GM23248 (cell line): ENCODE measurements around the gene IFT81. TPM values are rescaled to one million over a fixed set of nuclear protein-coding genes. Genes with fewer than 3 reads are reported as not detected.
A peak's percentile ranks its signal among the peaks of the same experiment; 100 is the strongest.
"Not testable (repeated sequence)": the region's sequence is repeated elsewhere in the genome, so short reads cannot be mapped to it uniquely, and the experiment has no call there.

Source experiments
- DNase-seq: peaks from one replicate; pipeline ENCODE4 v3.0.0-alpha.2; 2015
- H2AFZ ChIP-seq: fragments of 200-600 bp; sonication (generic); 2 replicates; pipeline ENCODE4 v1.6.1; 2016; ENCODE audit warnings: antibody characterized with exemption
- H3F3A ChIP-seq: fragments of 200-600 bp; sonication (generic); 2 replicates; pipeline ENCODE4 v1.6.1; 2016; ENCODE audit warnings: mild to moderate bottlenecking, antibody characterized with exemption, mixed run types; ENCODE audit not compliant: insufficient read depth
- H3K27ac ChIP-seq: fragments of 200-600 bp; sonication (generic); 2 replicates; pipeline ENCODE4 v1.5.1; 2016; ENCODE audit warnings: mild to moderate bottlenecking
- H3K27me3 ChIP-seq: fragments of 200-600 bp; sonication (generic); replicated peaks from 2 replicates; pipeline ENCODE4 v1.6.1; 2016; ENCODE audit warnings: mild to moderate bottlenecking; ENCODE audit not compliant: insufficient read depth
- H3K36me3 ChIP-seq: fragments of 200-600 bp; sonication (generic); 2 replicates; pipeline ENCODE4 v1.6.1; 2016; ENCODE audit warnings: low read depth, mild to moderate bottlenecking
- H3K4me1 ChIP-seq: fragments of 200-600 bp; sonication (generic); 2 replicates; pipeline ENCODE4 v1.6.1; 2016; ENCODE audit warnings: mild to moderate bottlenecking; ENCODE audit not compliant: insufficient read depth
- H3K4me2 ChIP-seq: fragments of 200-600 bp; sonication (generic); one replicate; pipeline ENCODE4 v1.6.1; 2016; ENCODE audit warnings: mild to moderate bottlenecking; ENCODE audit not compliant: unreplicated experiment
- H3K4me3 ChIP-seq: fragments of 200-600 bp; sonication (generic); 2 replicates; pipeline ENCODE4 v1.5.1; 2016; ENCODE audit warnings: mild to moderate bottlenecking
- H3K79me2 ChIP-seq: fragments of 200-600 bp; sonication (generic); 2 replicates; pipeline ENCODE4 v1.6.1; 2016; ENCODE audit warnings: mild to moderate bottlenecking; ENCODE audit not compliant: insufficient read depth
- H3K9ac ChIP-seq: fragments of 200-600 bp; sonication (generic); 2 replicates; pipeline ENCODE4 v1.6.1; 2016; ENCODE audit warnings: mild to moderate bottlenecking
- H3K9me2 ChIP-seq: fragments of 200-600 bp; sonication (generic); 2 replicates; pipeline ENCODE4 v1.6.1; 2016; ENCODE audit warnings: mixed run types, mild to moderate bottlenecking, moderate library complexity; ENCODE audit not compliant: insufficient read depth
- H3K9me3 ChIP-seq: fragments of 200-600 bp; sonication (generic); one replicate; pipeline ENCODE4 v1.6.1; 2017; ENCODE audit warnings: low read depth
- H4K20me1 ChIP-seq: fragments of 200-600 bp; sonication (generic); 2 replicates; pipeline ENCODE4 v1.6.0; 2016; ENCODE audit not compliant: insufficient read depth
- EZH2 ChIP-seq: fragments of 200-600 bp; sonication (generic); IDR thresholded peaks from 2 replicates; pipeline ENCODE4 v1.6.1; 2018; ENCODE audit warnings: antibody characterized with exemption, mild to moderate bottlenecking; ENCODE audit not compliant: insufficient read depth, poor library complexity, severe bottlenecking
- EZH2phosphoT487 ChIP-seq: fragments of 200-600 bp; sonication (generic); IDR thresholded peaks from 2 replicates; pipeline ENCODE4 v1.6.1; 2018; ENCODE audit warnings: antibody characterized with exemption, moderate library complexity, mild to moderate bottlenecking, low read depth; ENCODE audit not compliant: insufficient read depth
- WGBS, 2 experiments: methylation state at CpG; one replicate each; pipeline ENCODE4 v1.1.6; 2015 to 2017; ENCODE audit warnings: low lambda C conversion rate in 2 of 2, low coverage in 1 of 2; ENCODE audit errors: missing lambda C conversion rate in 2 of 2; 5-methylcytosine and 5-hydroxymethylcytosine counted together
- in situ Hi-C: fragments of 300-500 bp; cut with MboI; formaldehyde crosslinking; loops from 2 replicates; pipeline ENCODE4 v1.15.0; 2020
- polyA plus RNA-seq: library from polyadenylated mRNA; unstranded; fragments of >200 nt; fragmentation: Nextera tagmentation; extraction: Ambion mirVana; gene quantifications from 2 replicates; pipeline ENCODE4 v1.2.1, GENCODE V29; 2016
- total RNA-seq: library from RNA; depleted of rRNA; stranded (reverse); fragments of >200 nt; shearing (Covaris generic); gene quantifications from 2 replicates; pipeline ENCODE4 v1.2.3, GENCODE V29; 2014

IFT81 gene
- total and polyA plus RNA-seq, 2 experiments from 2014 or later, result 9.5 to 14.0 TPM

DNA sequence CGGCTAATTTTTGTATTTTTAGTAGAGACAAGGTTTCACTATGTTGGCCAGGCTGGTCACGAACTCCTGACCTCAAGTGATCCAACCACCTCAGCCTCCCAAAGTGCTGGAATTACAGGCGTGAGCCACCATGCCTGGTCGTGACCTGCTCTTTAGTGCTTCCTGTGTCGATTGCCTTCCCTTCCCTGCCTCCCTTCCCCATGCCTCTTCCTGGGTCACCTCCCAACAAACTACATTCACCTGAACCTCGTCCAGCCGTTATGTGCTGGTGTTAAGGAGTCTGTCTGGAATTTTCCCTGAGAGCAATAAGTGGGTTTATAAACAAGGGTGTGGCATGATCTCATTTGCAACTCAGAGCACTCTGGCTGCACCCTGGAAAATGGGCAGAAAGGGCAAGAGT is 43.7 kb upstream of the IFT81 start:
- H4K20me1 ChIP-seq, result no peaks in the 10 kb centered on the region
- H3K9ac ChIP-seq, result no peak overlapping the region
- H3K9me2 ChIP-seq, result no peaks in the 10 kb centered on the region
- H3K4me1 ChIP-seq, result no peaks in the 10 kb centered on the region
- H3K36me3 ChIP-seq, result no peaks in the 10 kb centered on the region
- H3K4me3 ChIP-seq, result no peak overlapping the region
- H3K4me2 ChIP-seq, result no peak overlapping the region
- no peak for DNase-seq
- no peak overlapping the region for H2AFZ ChIP-seq
- TF ChIP-seq EZH2, result no peak
- TF ChIP-seq EZH2phosphoT487, result no peak
- in situ Hi-C loops, result no loop called here
- H3K27ac ChIP-seq, result no peak overlapping the region
- no peaks in the 10 kb centered on the region for H3K27me3 ChIP-seq
- H3F3A ChIP-seq, result no peaks in the 10 kb centered on the region
- WGBS, 2 experiments, result 57 to 71% methylated on average over 7 of the region's 7 CpGs
- H3K9me3 ChIP-seq, result no peaks in the 10 kb centered on the region
- no peaks in the 10 kb centered on the region for H3K79me2 ChIP-seq

DNA sequence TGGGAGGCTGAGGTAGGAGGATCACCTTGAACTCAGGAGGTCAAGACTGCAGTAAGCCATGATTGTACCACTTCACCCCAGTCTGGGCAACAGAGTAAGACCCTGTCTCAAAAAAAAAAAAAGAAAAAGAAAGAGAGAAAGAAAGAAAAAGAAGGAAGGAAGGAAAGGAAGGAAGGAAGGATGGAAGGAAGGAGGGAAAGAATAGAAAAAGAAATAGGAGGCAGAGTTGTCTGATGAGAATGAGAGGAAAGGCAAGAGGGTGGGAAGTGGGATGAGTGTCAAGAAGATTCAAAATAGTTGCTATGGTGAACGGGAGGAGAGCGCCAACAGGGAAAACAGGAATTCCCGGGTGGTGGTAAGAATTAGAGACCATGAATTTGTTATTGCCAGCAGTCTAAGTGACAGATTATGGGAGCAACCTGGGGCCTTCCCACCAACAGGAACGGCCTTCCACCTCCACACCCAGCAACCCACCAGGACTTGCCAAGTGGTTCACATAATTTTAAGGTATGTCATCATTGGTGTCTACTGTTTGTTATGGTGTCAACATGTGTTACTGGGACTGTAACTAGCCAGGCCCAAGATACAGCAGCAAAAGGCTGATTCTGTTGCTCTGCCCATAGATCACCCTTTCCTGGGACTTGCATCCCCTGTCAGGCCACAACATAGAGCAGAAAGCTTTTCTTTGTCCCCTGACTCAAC is 39.7 kb upstream of the IFT81 start:
- Histone ChIP-seq H4K20me1 (no peaks in the 10 kb centered on the region), H3K4me2 (no peak overlapping the region), H3K4me1 (no peaks in the 10 kb centered on the region), H3K9ac (no peak overlapping the region), H3K79me2 (no peaks in the 10 kb centered on the region), H3K9me2 (no peaks in the 10 kb centered on the region), H3K27me3 (no peaks in the 10 kb centered on the region), H3F3A (no peaks in the 10 kb centered on the region), H3K9me3 (no peaks in the 10 kb centered on the region), H2AFZ (no peak overlapping the region), H3K4me3 (no peak overlapping the region), H3K27ac (no peak overlapping the region), H3K36me3 (no peaks in the 10 kb centered on the region)
- no peak for TF ChIP-seq EZH2phosphoT487
- TF ChIP-seq EZH2, result no peak
- WGBS, 2 experiments, result 27 to 35% methylated on average over 4 of the region's 4 CpGs
- in situ Hi-C loops, result no loop called here
- DNase-seq, result peak; percentile 70

DNA sequence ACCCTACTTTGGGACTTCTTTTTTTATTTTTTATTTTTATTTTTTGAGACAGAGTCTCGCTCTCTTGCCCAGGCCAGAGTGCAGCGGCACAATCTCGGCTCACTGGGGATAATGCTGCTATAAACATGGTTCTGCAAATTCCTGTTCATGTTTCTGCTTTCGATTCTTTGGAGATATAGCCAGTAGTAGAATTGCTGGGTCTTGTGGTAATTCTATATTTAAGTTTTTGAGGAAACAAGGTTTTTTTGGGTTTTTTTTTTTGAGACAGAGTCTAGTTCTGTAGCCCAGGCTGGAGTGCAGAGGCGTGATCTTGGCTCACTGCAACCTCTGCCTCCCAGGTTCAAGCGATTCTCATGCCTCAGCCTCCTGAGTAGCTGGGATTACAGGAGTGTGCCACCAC is 35.9 kb upstream of the IFT81 start:
- H3F3A ChIP-seq, H3K9me3 ChIP-seq, H3K27ac ChIP-seq, H3K4me2 ChIP-seq, H3K4me1 ChIP-seq, H3K27me3 ChIP-seq, H3K4me3 ChIP-seq, H2AFZ ChIP-seq, H3K79me2 ChIP-seq, H4K20me1 ChIP-seq, DNase-seq, H3K36me3 ChIP-seq, H3K9me2 ChIP-seq, in situ Hi-C loops, H3K9ac ChIP-seq: not testable (repeated sequence)
- 84 to 87% methylated on average over 6 of the region's 6 CpGs for WGBS, 2 experiments

DNA sequence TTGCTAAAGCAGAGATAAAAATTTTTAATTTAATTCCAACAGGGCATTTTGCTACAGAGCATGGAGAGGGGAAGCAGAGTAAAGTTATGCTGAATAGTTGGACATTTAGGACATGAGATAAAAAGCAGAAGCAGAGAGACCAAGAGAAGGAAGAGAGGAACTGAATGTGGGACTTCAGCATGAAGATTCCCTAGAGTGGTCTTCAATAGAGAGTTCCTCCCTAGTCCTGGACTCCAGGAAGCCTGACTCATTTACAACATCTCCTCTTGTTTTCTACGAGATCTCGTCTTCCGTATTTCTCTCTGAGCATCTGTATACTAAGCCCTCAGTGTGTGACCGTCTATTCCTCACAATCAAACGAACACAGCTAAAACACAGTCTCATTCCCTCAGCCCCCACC is 35.2 kb upstream of the IFT81 start:
- H3K4me3 ChIP-seq, result no peak overlapping the region
- H2AFZ ChIP-seq, result no peak overlapping the region
- in situ Hi-C loops, result no loop called here
- no peaks in the 10 kb centered on the region for H3K27me3 ChIP-seq
- H3K36me3 ChIP-seq, result no peaks in the 10 kb centered on the region
- H3K9me2 ChIP-seq, result no peaks in the 10 kb centered on the region
- no peaks in the 10 kb centered on the region for H3K4me1 ChIP-seq
- no peak for DNase-seq
- H3K9me3 ChIP-seq, result no peaks in the 10 kb centered on the region
- H4K20me1 ChIP-seq, result no peaks in the 10 kb centered on the region
- H3F3A ChIP-seq, result no peaks in the 10 kb centered on the region
- WGBS, 2 experiments, result 75% methylated on average over 5 of the region's 5 CpGs
- H3K79me2 ChIP-seq, result no peaks in the 10 kb centered on the region
- H3K4me2 ChIP-seq, result no peak overlapping the region
- H3K9ac ChIP-seq, result no peak overlapping the region
- no peak overlapping the region for H3K27ac ChIP-seq
- no peak for TF ChIP-seq EZH2
- TF ChIP-seq EZH2phosphoT487, result no peak
